HuH-7 (cell line): ENCODE results near the gene BORCS5.

Experiments
- DNase-seq: peaks from one replicate; pipeline ENCODE4 v3.0.0; 2011; ENCODE audit warnings: low spot score

The BORCS5 gene

DNA sequence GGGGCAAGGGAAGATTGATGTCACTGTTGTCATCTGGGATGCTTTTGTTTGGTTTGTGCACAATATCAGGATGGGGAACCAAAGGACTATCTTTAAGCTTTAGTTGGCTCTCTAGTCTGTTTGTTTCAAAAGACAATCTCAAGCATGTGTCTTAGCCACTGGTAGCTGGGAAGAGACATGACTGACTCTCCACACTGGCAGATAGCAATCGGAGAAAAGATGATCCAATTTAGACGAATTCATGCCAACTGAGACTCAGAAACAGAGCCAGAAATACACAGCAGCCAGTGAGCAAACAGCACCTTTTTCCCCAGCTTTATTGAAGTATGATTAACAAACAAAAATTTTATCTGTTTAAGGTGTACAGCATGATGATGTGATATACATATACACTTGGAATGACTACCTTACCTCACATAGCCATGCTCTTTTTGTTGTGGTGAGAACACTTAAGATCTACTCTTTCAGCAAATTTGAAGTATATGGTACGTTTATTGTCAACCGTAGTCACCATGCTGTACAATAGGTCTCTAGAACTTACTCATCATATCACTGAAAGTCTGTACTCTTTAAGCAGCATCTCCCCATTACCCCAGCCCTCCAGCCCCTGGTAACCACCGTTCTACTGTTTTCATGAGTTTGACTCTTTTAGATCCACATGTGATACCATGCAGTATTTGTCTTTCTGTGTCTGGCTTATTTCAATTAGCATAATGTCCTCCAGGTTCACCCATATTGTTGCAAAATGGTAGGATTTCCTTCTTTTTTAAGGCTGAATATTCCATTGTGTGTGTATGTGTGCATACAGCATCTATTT is 155.2 kb downstream of the BORCS5 start:
- no peak for DNase-seq

DNA sequence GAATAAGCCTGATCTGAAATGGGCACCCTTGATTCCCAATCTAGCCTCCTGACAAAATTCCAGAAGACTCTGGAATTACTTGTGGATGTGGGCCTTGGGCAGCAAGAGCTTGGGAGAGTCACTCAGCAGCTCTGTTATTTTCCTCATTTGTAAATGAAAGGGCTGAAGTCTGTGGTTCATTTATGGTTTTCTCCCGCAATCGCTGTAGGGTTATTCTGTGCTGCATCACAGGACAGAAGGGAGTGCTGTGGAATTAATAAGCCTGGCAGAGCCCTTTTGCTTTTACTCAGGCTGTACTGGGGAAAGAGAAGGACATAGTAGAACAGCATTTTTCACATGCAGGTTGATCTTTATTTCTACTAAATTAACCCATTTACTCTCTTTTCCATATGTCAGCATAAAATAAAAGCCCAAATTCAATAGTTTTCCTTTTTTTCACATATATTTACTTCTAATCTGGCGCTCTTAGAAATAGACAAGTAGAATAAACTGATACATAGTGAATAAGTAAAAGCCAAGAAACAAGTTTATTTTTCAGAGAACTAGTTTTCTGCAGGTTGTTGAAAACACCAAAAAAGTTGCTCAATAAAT is 156.6 kb downstream of the BORCS5 start:
- DNase-seq = no peak

DNA sequence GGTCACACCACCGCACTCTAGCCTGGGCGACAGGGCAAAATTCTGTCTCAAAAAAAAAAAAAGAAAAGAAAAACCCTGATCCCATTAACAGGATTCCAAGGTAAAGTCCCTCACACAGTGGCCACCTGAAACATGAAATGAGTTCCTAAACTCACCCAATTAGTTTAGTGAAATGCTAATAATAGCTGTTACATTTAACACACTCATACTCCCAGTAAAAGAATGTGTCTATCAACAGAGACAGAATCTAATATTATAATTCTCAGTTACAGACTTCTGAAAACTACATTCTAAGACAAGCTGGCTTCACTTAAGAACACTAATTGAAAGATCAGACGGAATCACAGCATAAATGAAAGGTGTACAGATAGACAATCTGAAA is 161.6 kb downstream of the BORCS5 start:
- no peak for DNase-seq

DNA sequence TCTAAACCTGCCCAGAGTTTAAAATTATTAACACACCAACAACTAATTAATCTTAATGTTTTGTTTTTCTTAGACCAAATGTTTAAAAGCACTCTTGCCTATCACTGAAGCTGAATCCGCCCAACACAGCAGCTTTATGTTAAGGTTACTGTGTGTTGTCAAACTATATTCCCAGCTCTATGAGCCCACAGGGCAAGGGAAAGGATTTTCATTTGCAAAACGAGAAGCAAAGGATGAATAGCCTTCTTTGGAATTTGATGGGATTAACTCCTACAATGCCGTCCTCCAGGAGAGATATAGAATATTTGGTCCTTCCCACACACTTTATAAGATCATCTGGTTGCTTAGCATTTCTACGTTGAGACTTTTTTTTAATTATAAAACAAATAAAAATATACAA is 162.0 kb downstream of the BORCS5 start:
- no peak for DNase-seq
